Brain microvascular endothelial cell (primary cell): ENCODE data around the gene SMAP2.

Experiments used
- DNase-seq: peaks from one replicate; pipeline ENCODE4 v3.0.0-alpha.2; 2020
- H3K27ac ChIP-seq: fragments of 250-450 bp; sonication (Bioruptor Pico); 2 replicates; pipeline ENCODE4 v1.5.1; 2020; ENCODE audit warnings: mild to moderate bottlenecking, moderate library complexity
- H3K27me3 ChIP-seq: fragments of 250-450 bp; sonication (Bioruptor Pico); replicated peaks from 2 replicates; pipeline ENCODE4 v1.5.1; 2020; ENCODE audit warnings: mild to moderate bottlenecking
- H3K36me3 ChIP-seq: fragments of 250-450 bp; sonication (Bioruptor Pico); replicated peaks from 2 replicates; pipeline ENCODE4 v1.5.1; 2020; ENCODE audit warnings: mild to moderate bottlenecking
- H3K4me3 ChIP-seq: 2 replicates; pipeline ENCODE4 v1.5.1; 2011; ENCODE audit warnings: low read depth, mild to moderate bottlenecking, control low read depth, low read length, moderate library complexity
- in situ Hi-C: cut with HindIII; loops from 2 replicates; pipeline ENCODE4 v1.10.0; 2017; ENCODE audit warnings: low sequenced_read_pairs, low pct_ligation_motif_present
- TF ChIP-seq, protein P1 (sequence below): IDR thresholded peaks from 2 replicates; pipeline ENCODE4 v1.5.1; 2011; ENCODE audit warnings: low read depth, mild to moderate bottlenecking, moderate library complexity, low read length, control low read depth, inconsistent platforms; ENCODE audit errors: missing control alignments

The SMAP2 gene

DNA sequence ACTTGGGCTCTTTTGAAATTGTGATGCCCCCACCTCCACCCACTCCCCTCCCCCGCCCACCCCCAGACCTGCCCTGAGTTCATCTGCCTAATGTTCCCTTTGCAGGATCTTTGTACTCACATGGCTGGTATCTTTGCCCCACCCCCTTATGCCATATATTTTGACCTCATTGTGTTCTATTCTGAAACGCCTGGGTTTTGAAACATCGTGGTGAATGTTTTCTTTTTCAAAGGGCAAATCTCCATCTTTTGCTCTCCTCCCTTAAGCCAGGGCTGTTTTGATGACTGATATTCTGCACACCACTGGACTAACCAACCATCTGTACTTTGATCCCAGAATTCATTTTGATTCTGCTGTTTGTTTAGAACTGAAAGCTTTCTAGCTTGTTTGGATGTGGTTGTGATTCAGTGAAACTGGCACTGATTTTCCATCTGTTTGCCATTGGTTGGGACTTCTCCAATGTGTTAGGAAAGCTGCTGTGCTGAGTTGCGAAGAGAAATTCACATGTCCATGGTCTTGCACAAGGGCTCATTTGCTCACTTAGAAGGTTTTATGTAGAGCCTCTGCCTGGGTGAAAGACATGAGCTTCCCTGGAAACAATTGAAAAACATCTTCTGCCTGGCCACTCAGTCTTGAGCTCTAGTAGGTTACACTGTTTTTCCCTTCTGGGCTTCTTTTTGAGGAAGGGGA, 16.5 kb downstream of the SMAP2 start:
- no peaks in the 10 kb centered on the region for H3K36me3 ChIP-seq
- no peak for DNase-seq
- no peak overlapping the region for H3K27ac ChIP-seq
- no peaks in the 10 kb centered on the region for H3K27me3 ChIP-seq
- in situ Hi-C loops, result no loop called here
- TF ChIP-seq, protein P1, sequence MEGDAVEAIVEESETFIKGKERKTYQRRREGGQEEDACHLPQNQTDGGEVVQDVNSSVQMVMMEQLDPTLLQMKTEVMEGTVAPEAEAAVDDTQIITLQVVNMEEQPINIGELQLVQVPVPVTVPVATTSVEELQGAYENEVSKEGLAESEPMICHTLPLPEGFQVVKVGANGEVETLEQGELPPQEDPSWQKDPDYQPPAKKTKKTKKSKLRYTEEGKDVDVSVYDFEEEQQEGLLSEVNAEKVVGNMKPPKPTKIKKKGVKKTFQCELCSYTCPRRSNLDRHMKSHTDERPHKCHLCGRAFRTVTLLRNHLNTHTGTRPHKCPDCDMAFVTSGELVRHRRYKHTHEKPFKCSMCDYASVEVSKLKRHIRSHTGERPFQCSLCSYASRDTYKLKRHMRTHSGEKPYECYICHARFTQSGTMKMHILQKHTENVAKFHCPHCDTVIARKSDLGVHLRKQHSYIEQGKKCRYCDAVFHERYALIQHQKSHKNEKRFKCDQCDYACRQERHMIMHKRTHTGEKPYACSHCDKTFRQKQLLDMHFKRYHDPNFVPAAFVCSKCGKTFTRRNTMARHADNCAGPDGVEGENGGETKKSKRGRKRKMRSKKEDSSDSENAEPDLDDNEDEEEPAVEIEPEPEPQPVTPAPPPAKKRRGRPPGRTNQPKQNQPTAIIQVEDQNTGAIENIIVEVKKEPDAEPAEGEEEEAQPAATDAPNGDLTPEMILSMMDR, result no peak
- no peak overlapping the region for H3K4me3 ChIP-seq

DNA sequence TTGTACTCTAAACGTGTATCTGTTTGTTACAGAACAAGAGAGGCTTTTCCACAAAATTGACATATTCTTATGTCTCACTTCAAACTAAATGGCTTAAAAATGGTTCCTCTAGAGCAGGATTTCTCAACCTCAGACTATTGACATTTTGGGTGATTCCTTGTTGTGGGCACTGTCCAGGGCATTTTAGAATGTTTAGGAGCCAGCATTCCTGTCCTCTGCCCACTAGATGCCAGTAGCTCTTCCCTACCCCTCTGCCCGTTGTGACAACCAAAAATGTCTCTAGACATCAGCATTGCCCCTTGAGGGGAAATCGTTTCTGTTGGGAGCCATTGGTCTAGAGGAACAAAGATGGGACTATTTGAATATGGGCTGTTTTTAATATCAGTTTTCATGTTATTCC, 17.3 kb downstream of the SMAP2 start:
- in situ Hi-C loops, result no loop called here
- Histone ChIP-seq H3K27me3 (no peaks in the 10 kb centered on the region), H3K4me3 (no peak overlapping the region), H3K27ac (no peak overlapping the region), H3K36me3 (no peaks in the 10 kb centered on the region)
- DNase-seq, result no peak
- TF ChIP-seq, protein P1, result no peak

DNA sequence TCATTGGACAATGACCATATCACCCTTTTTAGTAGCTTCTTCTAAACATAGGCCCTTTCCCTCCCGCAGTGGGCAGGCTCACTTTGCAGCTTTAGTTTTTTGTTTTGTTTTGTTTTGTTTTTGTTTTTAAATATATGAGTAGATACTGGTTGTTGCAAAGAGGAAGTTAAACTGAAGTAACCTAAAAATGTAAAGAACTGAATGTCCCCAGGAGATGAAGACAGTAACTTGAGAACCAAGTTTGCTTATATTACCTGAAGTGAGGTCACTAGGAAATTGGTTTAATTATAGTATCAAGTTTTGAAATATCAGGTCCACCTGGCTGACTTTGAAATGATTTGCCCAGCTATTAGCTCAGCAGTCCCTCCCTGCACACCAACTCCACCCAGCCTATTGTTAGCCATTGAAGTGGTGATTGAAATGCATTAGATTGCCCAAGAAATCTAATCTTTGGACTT, 18.2 kb downstream of the SMAP2 start:
- in situ Hi-C loops, result no loop called here
- Histone ChIP-seq H3K36me3 (no peaks in the 10 kb centered on the region), H3K27ac (no peak overlapping the region), H3K27me3 (no peaks in the 10 kb centered on the region), H3K4me3 (no peak overlapping the region)
- DNase-seq, result no peak
- TF ChIP-seq, protein P1, result no peak

DNA sequence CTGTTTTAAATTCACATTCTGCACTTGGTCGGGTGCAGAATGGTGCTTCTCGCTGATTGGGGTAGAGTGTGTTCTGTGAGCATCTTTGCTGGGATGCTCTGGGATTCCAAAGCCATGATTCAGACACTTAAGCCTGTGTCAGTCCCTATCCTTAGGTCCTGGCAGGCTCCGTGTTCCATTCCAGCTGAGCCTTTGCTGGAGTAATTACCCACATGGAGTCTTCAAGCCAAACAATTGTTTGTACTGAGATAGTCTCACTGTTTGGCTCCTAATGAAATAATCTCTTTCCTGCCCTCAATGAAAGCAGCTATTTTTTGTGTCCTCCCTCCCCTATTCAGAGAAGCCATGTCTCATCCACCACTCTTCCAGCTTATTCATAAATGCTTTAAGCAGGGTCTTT, 18.7 kb downstream of the SMAP2 start:
- TF ChIP-seq, protein P1, result no peak
- Histone ChIP-seq H3K4me3 (no peak overlapping the region), H3K36me3 (no peaks in the 10 kb centered on the region), H3K27me3 (no peaks in the 10 kb centered on the region), H3K27ac (no peak overlapping the region)
- in situ Hi-C loops, result no loop called here
- DNase-seq, result peak; percentile 57

DNA sequence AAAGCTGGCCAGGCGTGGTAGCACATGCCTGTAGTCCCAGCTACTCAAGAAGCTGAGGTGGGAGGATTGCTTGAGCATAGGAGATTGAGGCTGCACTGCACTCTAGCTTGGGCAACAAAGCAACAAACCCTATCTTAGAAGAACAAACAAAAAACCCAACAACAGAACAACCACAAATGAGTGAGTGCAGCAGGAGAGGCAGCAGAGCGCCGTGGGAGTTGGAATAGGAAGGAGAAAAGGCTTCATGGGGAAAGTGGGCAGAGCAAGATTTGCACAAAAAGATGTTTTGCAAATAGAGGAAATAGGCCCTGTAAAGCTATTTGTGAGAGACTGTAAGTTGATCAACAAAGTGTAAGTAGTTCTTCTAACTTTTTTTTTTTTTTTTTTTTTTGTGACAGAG, 19.6 kb downstream of the SMAP2 start:
- Histone ChIP-seq H3K4me3 (no peak overlapping the region), H3K36me3 (no peaks in the 10 kb centered on the region), H3K27me3 (no peaks in the 10 kb centered on the region), H3K27ac (no peak overlapping the region)
- in situ Hi-C loops, result no loop called here
- TF ChIP-seq, protein P1, result no peak
- DNase-seq, result no peak
